Measurements from ENCODE around the gene FREY1.

DNA sequence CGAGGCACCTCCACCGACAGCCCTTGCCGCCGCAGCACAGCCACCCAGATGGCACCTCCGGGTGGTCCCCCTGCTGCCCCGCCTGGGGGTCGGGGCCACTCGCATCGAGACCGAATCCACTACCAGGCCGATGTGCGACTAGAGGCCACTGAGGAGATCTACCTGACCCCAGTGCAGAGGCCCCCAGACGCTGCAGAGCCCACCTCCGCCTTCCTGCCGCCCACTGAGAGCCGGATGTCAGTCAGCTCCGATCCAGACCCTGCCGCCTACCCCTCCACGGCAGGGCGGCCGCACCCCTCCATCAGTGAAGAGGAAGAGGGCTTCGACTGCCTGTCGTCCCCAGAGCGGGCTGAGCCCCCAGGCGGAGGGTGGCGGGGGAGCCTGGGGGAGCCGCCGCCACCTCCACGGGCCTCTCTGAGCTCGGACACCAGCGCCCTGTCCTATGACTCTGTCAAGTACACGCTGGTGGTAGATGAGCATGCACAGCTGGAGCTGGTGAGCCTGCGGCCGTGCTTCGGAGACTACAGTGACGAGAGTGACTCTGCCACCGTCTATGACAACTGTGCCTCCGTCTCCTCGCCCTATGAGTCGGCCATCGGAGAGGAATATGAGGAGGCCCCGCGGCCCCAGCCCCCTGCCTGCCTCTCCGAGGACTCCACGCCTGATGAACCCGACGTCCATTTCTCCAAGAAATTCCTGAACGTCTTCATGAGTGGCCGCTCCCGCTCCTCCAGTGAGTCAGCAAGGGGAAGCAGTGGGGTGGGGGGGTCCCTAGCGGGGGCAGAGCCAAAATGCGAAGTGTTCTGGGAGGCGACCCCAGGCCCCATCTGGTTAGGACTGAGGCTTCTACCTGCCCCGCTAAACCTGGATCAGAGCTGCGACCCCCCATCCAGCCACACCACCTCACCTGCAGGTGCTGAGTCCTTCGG is 4.4 kb downstream of the FREY1 start:
- no peak for TF ChIP-seq POLR2AphosphoS5 (IDR thresholded peaks at IDR 0.05)
- TF ChIP-seq, protein P1, sequence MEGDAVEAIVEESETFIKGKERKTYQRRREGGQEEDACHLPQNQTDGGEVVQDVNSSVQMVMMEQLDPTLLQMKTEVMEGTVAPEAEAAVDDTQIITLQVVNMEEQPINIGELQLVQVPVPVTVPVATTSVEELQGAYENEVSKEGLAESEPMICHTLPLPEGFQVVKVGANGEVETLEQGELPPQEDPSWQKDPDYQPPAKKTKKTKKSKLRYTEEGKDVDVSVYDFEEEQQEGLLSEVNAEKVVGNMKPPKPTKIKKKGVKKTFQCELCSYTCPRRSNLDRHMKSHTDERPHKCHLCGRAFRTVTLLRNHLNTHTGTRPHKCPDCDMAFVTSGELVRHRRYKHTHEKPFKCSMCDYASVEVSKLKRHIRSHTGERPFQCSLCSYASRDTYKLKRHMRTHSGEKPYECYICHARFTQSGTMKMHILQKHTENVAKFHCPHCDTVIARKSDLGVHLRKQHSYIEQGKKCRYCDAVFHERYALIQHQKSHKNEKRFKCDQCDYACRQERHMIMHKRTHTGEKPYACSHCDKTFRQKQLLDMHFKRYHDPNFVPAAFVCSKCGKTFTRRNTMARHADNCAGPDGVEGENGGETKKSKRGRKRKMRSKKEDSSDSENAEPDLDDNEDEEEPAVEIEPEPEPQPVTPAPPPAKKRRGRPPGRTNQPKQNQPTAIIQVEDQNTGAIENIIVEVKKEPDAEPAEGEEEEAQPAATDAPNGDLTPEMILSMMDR (IDR thresholded peaks at IDR 0.05), result no peak

Measured in stomach (tissue), 4 donors.